ENCODE data around the gene LHCGR.

- TF ChIP-seq CTCF (IDR thresholded peaks at IDR 0.05; ENCODE audit: low read depth, low read length) (no peak), POLR2A (IDR thresholded peaks at IDR 0.05; ENCODE audit: extremely low read depth, insufficient read length) (no peak), MYC (IDR thresholded peaks at IDR 0.05; ENCODE audit: low read depth, low read length) (no peak)
Measured at GRCh38 chr2:48733067-48733503, 22.4 kb downstream of the LHCGR start.

All from NB4 (cell line).